Tibial nerve (tissue), 4 donors: ENCODE measurements around the gene DOK3. TPM values are rescaled to one million over a fixed set of nuclear protein-coding genes. Genes with fewer than 3 reads are reported as not detected.

Source experiments
- DNase-seq, 2 donors: peaks; one replicate each; pipeline ENCODE4 v3.0.0-alpha.2; 2019; ENCODE audit warnings: low spot score in 2 of 2
- H3K27ac ChIP-seq, 4 donors: fragments of 200-600 bp; sonication (generic) in 3 of 4; one replicate each; pipeline ENCODE4 v1.5.1; 2017 to 2019; ENCODE audit warnings: mild to moderate bottlenecking in 1 of 4
- H3K27me3 ChIP-seq, 2 donors: fragments of 200-600 bp; sonication (generic) in 1 of 2; one replicate each; pipeline versions ENCODE4 v1.5.1 to v1.6.0; 2017 to 2019
- H3K36me3 ChIP-seq, 3 donors: fragments of 200-600 bp; sonication (generic); one replicate each; pipeline ENCODE4 v1.5.1; 2018 to 2019
- H3K4me1 ChIP-seq, 4 donors: fragments of 200-600 bp; sonication (generic) in 3 of 4; one replicate each; pipeline ENCODE4 v1.5.1; 2017 to 2019
- H3K4me3 ChIP-seq, 4 donors: fragments of 200-600 bp; sonication (generic) in 3 of 4; one replicate each; pipeline ENCODE4 v1.5.1; 2017 to 2019; ENCODE audit warnings: mild to moderate bottlenecking in 1 of 4, moderate library complexity in 1 of 4
- H3K9me3 ChIP-seq, 4 donors: fragments of 200-600 bp; sonication (generic) in 3 of 4; one replicate each; pipeline ENCODE4 v1.5.1; 2017 to 2019
- EP300 ChIP-seq, 2 donors: sonication (generic); formaldehyde crosslinking; IDR thresholded peaks; one replicate each; pipeline ENCODE4 v1.6.1; 2017; ENCODE audit warnings: antibody characterized with exemption in 2 of 2, mild to moderate bottlenecking in 1 of 2
- POLR2A ChIP-seq, 2 donors: fragments of 450-650 bp; IDR thresholded peaks; one replicate each; pipeline ENCODE4 v1.6.1; 2017; ENCODE audit warnings: antibody characterized with exemption in 2 of 2, mild to moderate bottlenecking in 2 of 2, moderate library complexity in 2 of 2
- WGBS, 2 donors: methylation state at CpG; one replicate each; pipeline ENCODE4 v1.1.5; 2018; 5-methylcytosine and 5-hydroxymethylcytosine counted together
- total RNA-seq, 4 donors: library from RNA; depleted of rRNA; stranded (reverse); fragments of >200 nt; gene quantifications; one replicate each; pipeline ENCODE4 v1.1.0, GENCODE V29; 2016
- TF ChIP-seq, protein P1 (sequence below), 5 experiments: fragments of 200-600 bp in 3 of 5; fragments of 450-650 bp in 2 of 5; sonication (generic) in 3 of 5; IDR thresholded peaks; one replicate each; pipeline ENCODE4 v1.5.1; 2016 to 2019; ENCODE audit warnings: antibody characterized with exemption in 5 of 5, mild to moderate bottlenecking in 3 of 5, moderate library complexity in 2 of 5

DOK3 gene
- total RNA-seq, 4 donors from 2014 or later, result 7.8 to 20.1 (median 11.5) TPM

DNA sequence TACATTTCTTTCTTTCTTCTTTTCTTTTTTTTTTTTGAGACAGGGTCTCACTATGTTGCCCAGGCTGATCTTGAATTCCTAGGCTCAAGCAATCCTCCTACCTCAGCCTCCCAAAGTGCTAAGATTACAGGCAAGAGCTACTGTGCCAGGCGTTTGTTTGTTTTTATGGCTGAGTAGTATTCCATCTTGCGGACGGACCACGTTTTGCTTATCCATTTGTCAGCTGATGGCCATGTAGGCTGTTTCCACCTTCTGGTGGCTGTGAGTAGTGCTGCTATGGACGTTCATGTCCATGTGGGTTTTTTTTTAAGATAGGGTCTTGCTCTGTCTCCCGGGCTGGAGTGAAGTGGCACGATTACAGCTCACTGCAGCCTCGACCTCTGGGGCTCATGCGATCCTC is 2.5 kb downstream of the DOK3 start:
- H3K36me3 ChIP-seq, result peaks cover 2 to 43% (median 7%) of the 10 kb centered on the region in 3 donors
- H3K4me1 ChIP-seq, result peaks cover 0 to 24% (median 2%) of the 10 kb centered on the region in 4 donors
- no peak overlapping the region for H3K27ac ChIP-seq
- no peak for DNase-seq
- H3K9me3 ChIP-seq, result no peaks in the 10 kb centered on the region
- no peak for TF ChIP-seq POLR2A (IDR thresholded peaks at IDR 0.05)
- TF ChIP-seq EP300 (IDR thresholded peaks at IDR 0.05), result no peak
- TF ChIP-seq, protein P1, sequence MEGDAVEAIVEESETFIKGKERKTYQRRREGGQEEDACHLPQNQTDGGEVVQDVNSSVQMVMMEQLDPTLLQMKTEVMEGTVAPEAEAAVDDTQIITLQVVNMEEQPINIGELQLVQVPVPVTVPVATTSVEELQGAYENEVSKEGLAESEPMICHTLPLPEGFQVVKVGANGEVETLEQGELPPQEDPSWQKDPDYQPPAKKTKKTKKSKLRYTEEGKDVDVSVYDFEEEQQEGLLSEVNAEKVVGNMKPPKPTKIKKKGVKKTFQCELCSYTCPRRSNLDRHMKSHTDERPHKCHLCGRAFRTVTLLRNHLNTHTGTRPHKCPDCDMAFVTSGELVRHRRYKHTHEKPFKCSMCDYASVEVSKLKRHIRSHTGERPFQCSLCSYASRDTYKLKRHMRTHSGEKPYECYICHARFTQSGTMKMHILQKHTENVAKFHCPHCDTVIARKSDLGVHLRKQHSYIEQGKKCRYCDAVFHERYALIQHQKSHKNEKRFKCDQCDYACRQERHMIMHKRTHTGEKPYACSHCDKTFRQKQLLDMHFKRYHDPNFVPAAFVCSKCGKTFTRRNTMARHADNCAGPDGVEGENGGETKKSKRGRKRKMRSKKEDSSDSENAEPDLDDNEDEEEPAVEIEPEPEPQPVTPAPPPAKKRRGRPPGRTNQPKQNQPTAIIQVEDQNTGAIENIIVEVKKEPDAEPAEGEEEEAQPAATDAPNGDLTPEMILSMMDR (IDR thresholded peaks at IDR 0.05), result no peak
- WGBS, 2 donors, result 81 to 84% methylated on average over 9 of the region's 9 CpGs
- H3K27me3 ChIP-seq, result no peaks in the 10 kb centered on the region
- no peak overlapping the region for H3K4me3 ChIP-seq

DNA sequence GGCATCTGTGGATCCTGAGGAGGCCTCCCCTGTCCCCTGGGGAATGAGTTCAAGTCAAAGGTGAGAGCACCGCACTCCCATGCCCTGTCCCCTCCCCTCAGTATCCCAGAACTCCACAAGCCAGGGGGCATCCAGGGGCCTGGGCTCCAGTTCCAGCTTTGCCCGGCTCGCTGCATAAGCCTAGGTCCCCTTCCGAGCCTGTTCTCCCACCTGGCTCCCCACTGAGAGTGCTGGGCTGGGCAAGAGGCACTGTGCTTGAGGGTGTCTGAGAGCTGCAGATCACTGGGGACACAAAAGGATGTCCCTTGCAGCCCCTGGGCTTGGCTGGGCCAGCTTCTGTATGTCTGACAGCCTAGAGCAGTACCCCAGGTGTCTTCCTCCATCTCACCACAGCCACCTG is 4.6 kb downstream of the DOK3 start:
- 92 to 100% methylated on average over 3 to 4 of the region's 4 CpGs for WGBS, 2 donors
- Histone ChIP-seq H3K27ac (no peak overlapping the region), H3K27me3 (no peaks in the 10 kb centered on the region), H3K36me3 (peaks cover 0 to 22% (median 2%) of the 10 kb centered on the region in 3 donors), H3K4me3 (no peak overlapping the region), H3K4me1 (peaks cover 0 to 39% (median 7%) of the 10 kb centered on the region in 4 donors), H3K9me3 (no peaks in the 10 kb centered on the region)
- DNase-seq, result no peak
- no peak for TF ChIP-seq POLR2A (IDR thresholded peaks at IDR 0.05)
- TF ChIP-seq, protein P1 (IDR thresholded peaks at IDR 0.05), result no peak
- TF ChIP-seq EP300 (IDR thresholded peaks at IDR 0.05), result no peak

- no peaks in the 10 kb centered on the region for H3K27me3 ChIP-seq
- H3K9me3 ChIP-seq, result no peaks in the 10 kb centered on the region
- H3K36me3 ChIP-seq, result peaks cover 0 to 18% (median 2%) of the 10 kb centered on the region in 3 donors
- 92 to 95% methylated on average over 25 to 34 of the region's 47 CpGs for WGBS, 2 donors
- TF ChIP-seq EP300 (IDR thresholded peaks at IDR 0.05) (no peak), POLR2A (IDR thresholded peaks at IDR 0.05) (no peak)
- TF ChIP-seq, protein P1 (IDR thresholded peaks at IDR 0.05), result no peak
- no peak overlapping the region for H3K4me3 ChIP-seq
- H3K4me1 ChIP-seq, result peaks cover 0 to 32% (median 5%) of the 10 kb centered on the region in 4 donors
- DNase-seq, result no peak
- H3K27ac ChIP-seq, result no peak overlapping the region
Observed at GRCh38 chr5:177504086-177505056, 5.3 kb downstream of the DOK3 start.

- H3K36me3 ChIP-seq, result peaks cover 0 to 18% (median 2%) of the 10 kb centered on the region in 3 donors
- no peak overlapping the region for H3K27ac ChIP-seq
- 83 to 86% methylated on average over 23 to 24 of the region's 24 CpGs for WGBS, 2 donors
- H3K27me3 ChIP-seq, result no peaks in the 10 kb centered on the region
- DNase-seq, result no peak
- peaks cover 0 to 30% (median 5%) of the 10 kb centered on the region in 4 donors for H3K4me1 ChIP-seq
- TF ChIP-seq, protein P1 (IDR thresholded peaks at IDR 0.05), result no peak
- no peak for TF ChIP-seq EP300 (IDR thresholded peaks at IDR 0.05)
- TF ChIP-seq POLR2A (IDR thresholded peaks at IDR 0.05), result no peak
- H3K9me3 ChIP-seq, result no peaks in the 10 kb centered on the region
- H3K4me3 ChIP-seq, result no peak overlapping the region
Observed at GRCh38 chr5:177503351-177504085, 6.1 kb downstream of the DOK3 start.
